Measurements from ENCODE around the gene PDYN.

The PDYN gene

DNA sequence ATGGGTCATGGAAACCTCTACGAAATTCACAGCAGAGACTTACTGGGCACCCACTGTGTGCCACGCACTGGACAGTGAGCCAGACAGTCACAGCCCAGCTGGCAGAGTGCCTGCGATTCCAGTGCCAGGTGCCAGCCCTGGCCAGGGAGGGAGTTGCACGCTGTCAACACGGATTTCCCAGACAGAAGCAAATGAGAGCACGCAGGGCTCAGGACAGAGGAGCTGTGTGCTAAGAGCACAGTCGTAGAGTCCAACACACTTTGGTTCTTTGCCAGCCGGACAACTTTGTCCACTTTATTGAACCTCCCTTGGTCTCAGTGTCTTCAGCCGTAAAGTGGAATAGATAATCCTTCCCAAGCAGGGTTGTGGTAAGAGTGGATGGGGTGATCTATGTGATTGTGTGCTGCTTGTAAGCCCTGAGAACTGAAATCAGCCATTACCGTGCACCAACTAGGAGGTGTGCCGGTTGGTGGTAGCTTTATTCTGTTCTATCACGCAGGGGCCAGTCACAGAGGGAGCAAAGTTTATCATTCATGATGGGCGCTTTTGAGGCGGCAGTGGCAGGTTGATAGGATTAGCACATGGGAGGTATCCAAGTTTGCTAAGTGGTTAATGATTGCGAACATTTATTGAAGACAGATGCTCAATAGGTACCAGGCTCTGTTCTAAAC lies 58.0 kb downstream of the PDYN start:
- no peak for DNase-seq (ENCODE audit: low read depth in 1 of 2, low spot score in 1 of 2)

DNA sequence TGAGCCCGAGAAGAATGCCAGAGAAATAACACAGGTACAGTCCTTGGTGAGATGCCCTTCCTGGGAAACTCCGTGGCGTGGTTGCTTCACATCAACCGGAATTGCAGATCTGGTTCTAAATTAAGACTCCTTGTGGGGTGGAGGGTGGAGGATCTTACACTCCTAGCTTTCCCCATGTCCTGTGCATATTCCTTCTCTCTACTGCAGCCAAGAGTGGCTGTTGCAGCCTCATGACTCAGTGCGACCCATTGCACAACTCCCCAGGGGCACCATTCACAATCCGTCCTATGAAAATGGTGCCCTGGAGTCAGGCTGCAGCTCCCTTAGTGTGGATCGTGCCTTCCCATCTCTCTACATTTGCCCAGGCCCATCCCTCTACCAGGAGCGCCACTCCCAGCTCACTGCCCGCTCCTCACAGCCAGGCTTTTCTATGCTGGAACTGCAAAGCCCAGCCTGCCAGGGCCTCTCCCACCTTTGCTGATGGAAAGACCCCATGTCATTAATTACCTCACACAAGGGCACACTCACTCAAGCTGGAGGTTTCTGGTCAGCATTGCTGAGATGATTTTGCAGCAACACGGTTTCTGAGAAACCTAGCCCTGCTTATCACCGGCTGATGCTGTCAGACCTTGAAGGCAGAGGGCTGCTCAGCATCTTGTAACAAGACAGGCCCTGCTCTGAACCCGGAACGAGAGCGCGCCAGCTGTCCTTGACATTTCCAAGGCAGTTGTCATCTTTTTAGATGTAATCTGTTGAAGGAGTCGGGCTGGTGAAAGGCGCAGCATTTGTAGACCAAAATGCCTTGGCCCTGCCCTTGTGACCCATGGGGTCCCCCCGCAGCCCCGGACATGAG lies 58.9 kb downstream of the PDYN start:
- no peak for DNase-seq (ENCODE audit: low read depth in 1 of 2, low spot score in 1 of 2)

DNA sequence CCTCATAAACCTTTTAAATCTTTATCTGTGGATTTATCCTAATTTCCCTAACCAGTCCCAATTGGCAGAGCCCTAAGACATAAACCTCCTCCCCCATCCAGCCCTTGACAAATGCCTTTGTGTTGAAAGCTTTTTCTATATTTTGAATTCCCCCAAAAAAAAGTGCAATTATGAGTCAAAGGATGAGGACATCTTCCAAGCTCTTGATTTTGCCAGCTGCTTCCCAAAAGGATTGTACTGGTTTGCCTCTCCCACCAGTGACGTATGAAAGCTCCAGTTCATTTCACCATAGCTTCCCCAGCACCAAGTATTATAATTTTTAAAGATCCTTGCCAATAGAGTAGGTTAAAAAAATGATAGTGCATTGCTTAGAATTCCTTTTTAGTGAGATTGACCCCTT lies 59.7 kb downstream of the PDYN start:
- DNase-seq (ENCODE audit: low read depth in 1 of 2, low spot score in 1 of 2) = no peak

DNA sequence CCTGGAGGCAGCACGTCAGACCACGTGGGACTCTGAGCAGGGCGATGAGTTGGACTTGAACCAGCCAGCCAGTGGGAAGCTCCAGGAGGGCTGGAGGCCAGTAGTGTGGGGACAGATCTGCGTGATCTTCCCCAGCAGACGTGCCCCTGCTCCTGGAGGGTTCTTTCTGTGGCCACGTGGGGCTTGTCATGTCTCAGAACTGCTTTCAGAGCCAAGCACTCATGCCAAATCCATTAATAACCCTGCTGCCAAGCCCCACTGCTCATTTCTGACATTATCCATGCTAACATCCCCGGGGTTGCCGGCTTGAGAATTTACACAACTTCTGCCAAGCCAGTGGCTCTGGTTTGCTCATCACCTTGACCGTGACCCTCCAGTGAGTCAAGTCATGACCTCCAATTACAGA lies 60.4 kb downstream of the PDYN start:
- no peak for DNase-seq (ENCODE audit: low read depth in 1 of 2, low spot score in 1 of 2)

DNA sequence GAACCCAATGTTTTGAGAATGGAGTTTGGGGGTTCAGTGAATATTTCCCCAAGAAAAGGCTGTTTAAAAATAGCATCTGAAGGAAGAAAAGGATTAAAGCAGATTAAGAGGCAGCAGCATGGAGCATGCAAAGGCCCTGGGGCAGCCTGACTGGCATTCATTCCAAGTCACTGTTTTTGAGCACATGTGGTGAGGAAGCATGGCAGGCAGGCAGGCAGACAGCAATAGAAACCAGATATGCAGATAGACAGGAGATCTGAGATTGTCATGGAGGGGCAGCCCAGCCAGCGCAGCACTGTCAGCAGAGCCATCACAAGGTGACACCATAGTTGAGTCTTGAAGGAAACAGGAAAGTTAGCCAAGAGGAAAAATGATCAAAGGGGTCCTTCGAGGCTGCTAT lies 60.9 kb downstream of the PDYN start:
- no peak for DNase-seq (ENCODE audit: low read depth in 1 of 2, low spot score in 1 of 2)

DNA sequence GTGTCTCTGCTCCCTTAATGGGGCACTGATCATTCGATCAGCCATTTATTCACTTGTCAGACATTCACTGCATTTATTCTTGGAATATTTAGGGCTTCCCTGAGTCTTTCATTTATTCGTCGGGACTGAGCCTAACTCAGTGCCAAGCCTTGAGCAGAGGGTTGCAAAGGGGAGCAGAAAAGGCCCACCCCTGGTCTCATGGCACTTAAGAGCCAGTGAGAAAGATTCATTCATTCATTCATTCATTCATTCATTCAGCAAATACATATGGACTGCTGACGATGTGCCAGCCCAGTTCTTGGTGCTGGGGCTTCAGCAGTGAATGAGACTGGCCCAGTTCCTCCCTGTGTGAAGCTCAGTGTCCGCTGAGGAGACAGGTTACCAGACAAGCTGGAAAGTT lies 62.0 kb downstream of the PDYN start:
- no peak for DNase-seq (ENCODE audit: low read depth in 1 of 2, low spot score in 1 of 2)

DNA sequence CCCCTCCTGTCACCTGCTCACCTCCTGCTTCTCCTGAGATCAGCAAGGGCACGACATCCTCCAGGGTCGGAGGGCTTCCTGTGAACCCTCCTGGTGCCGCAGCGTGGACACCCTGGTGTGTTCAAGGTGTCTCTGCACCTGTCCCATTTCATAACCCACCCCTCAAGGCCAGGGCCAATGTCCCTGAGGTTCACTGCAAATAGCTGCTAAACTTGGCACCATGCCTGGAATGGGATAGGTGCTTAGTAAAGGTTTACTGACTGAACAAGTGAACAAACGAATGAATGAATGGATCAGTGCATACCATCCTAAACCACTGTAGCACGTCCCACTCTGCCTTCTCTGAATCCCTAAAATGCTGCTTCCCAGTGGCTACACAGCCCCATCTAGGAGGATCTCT lies 63.7 kb downstream of the PDYN start:
- no peak for DNase-seq (ENCODE audit: low read depth in 1 of 2, low spot score in 1 of 2)

DNA sequence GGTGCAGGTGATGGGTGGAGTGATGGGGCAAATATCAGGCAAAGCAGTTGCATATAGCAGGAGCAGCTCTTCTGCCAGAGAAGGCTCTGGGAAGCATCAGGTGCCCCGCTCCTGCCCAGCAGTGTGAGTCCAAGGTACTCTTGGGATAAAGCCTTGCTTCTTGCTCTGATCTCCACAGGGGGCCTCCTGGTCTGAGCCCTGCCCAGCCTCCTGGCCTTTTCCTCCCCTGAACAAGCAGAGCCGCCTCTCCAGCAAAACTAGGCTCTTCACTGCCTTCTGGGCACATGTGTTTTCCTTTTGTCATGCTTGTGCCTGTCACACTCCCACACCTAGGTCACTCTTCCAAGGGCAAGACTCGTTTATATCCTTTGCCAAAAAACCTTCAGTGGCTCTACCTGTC lies 64.4 kb downstream of the PDYN start:
- no peak for DNase-seq (ENCODE audit: low read depth in 1 of 2, low spot score in 1 of 2)

DNA sequence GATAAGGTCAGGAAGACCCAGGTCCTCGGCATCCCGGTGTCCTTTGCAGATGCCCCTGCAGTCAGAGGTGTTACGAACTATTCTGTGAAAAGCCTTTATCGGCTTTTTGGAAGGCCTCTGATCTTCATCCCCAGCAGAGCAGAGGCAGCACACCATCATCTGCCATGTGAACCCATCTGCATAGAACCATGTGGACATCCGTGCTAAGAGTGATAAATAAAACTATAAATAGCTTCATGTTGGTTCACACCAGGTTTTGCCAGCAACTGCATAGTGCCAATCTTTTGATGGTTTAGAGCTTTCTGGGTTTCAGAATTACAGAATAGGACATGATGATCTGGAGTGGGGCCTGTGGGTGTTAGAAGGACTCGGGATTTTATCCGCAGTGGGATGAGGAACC lies 65.1 kb downstream of the PDYN start:
- DNase-seq (ENCODE audit: low read depth in 1 of 2, low spot score in 1 of 2) = no peak
